CD14-positive monocyte (primary cell): ENCODE results near the gene HMCN2. TPM values are rescaled to one million over a fixed set of nuclear protein-coding genes. Genes with fewer than 3 reads are reported as not detected.

Experiments used
- DNase-seq, 3 donors: peaks; one replicate each; pipeline ENCODE4 v3.0.0-alpha.2; 2011 to 2022
- H2AFZ ChIP-seq: 2 replicates; pipeline ENCODE4 v1.6.0; 2012; ENCODE audit warnings: mild to moderate bottlenecking, low read depth, low read length, inconsistent platforms; ENCODE audit not compliant: insufficient read depth, poor library complexity, severe bottlenecking
- H3K27ac ChIP-seq, 2 donors: 1 replicate in 1 of 2; 2 replicates in 1 of 2; pipeline ENCODE4 v1.5.1; 2012 to 2013; ENCODE audit warnings: low read length in 2 of 2, control low read depth in 1 of 2, inconsistent platforms in 1 of 2, low read depth in 1 of 2, mild to moderate bottlenecking in 1 of 2
- H3K27me3 ChIP-seq, 2 donors: one replicate each; pipeline versions ENCODE4 v1.6.0 to v1.6.1; 2011 to 2013; ENCODE audit warnings: low read length in 2 of 2; ENCODE audit not compliant: control insufficient read depth in 2 of 2, insufficient read depth in 2 of 2
- H3K36me3 ChIP-seq, 2 donors: replicated peaks in 1 of 2; 1 replicate in 1 of 2; 2 replicates in 1 of 2; pipeline versions ENCODE4 v1.5.1 to v1.6.1; 2012 to 2013; ENCODE audit warnings: low read length in 2 of 2, control low read depth in 1 of 2, inconsistent platforms in 1 of 2, mild to moderate bottlenecking in 1 of 2; ENCODE audit not compliant: insufficient read depth in 2 of 2, control insufficient read depth in 1 of 2
- H3K4me1 ChIP-seq, 2 donors: 1 replicate in 1 of 2; 2 replicates in 1 of 2; pipeline versions ENCODE4 v1.5.1 to v1.6.1; 2012 to 2013; ENCODE audit warnings: low read length in 2 of 2, control low read depth in 1 of 2, inconsistent platforms in 1 of 2, mild to moderate bottlenecking in 1 of 2, moderate library complexity in 1 of 2; ENCODE audit not compliant: insufficient read depth in 2 of 2, control insufficient read depth in 1 of 2
- H3K4me2 ChIP-seq: replicated peaks from 2 replicates; pipeline ENCODE3; 2012; ENCODE audit warnings: low read length, moderate library complexity, mild to moderate bottlenecking; ENCODE audit not compliant: poor library complexity, severe bottlenecking; ENCODE audit errors: extremely low read depth
- H3K4me3 ChIP-seq, 3 experiments: fragments of 200-600 bp in 1 of 3; sonication (generic) in 1 of 3; replicated peaks in 1 of 3; 1 replicate in 2 of 3; 2 replicates in 1 of 3; pipeline ENCODE4 v1.5.1; 2011 to 2013; ENCODE audit warnings: low read length in 3 of 3, mild to moderate bottlenecking in 3 of 3, control low read depth in 2 of 3, low read depth in 2 of 3, inconsistent platforms in 1 of 3, moderate library complexity in 1 of 3
- H3K79me2 ChIP-seq: 2 replicates; pipeline ENCODE4 v1.6.0; 2012; ENCODE audit warnings: mild to moderate bottlenecking, control low read depth, inconsistent platforms, low read length, moderate library complexity; ENCODE audit not compliant: insufficient read depth
- H3K9ac ChIP-seq: 2 replicates; pipeline ENCODE4 v1.6.0; 2017; ENCODE audit warnings: low read length, mild to moderate bottlenecking; ENCODE audit not compliant: insufficient read depth, poor library complexity, severe bottlenecking
- H3K9me3 ChIP-seq, 2 donors: replicated peaks in 1 of 2; 1 replicate in 1 of 2; 2 replicates in 1 of 2; pipeline versions ENCODE4 v1.5.1 to v1.6.1; 2012 to 2013; ENCODE audit warnings: low read length in 2 of 2, control low read depth in 1 of 2; ENCODE audit not compliant: control insufficient read depth in 1 of 2, insufficient read depth in 1 of 2
- H4K20me1 ChIP-seq: 2 replicates; pipeline ENCODE4 v1.6.0; 2012; ENCODE audit warnings: mild to moderate bottlenecking, low read length, control low read depth, moderate library complexity; ENCODE audit not compliant: insufficient read depth
- H3K27ac Mint-ChIP-seq, 7 donors: one replicate each; pipeline ENCODE4 v1.8.0; 2020; ENCODE audit warnings: mild to moderate bottlenecking in 7 of 7, mixed read lengths in 7 of 7, moderate library complexity in 6 of 7, inconsistent platforms in 2 of 7
- H3K27me3 Mint-ChIP-seq, 3 donors: one replicate each; pipeline ENCODE4 v1.8.0; 2021 to 2022; ENCODE audit warnings: low read depth in 3 of 3, mild to moderate bottlenecking in 3 of 3, mixed read lengths in 3 of 3, moderate library complexity in 3 of 3, inconsistent platforms in 1 of 3
- H3K36me3 Mint-ChIP-seq, 2 donors: one replicate each; pipeline ENCODE4 v1.8.0; 2020; ENCODE audit warnings: mixed read lengths in 2 of 2, inconsistent platforms in 1 of 2, mild to moderate bottlenecking in 1 of 2
- H3K4me1 Mint-ChIP-seq: one replicate; pipeline ENCODE4 v1.8.0; 2020; ENCODE audit warnings: mild to moderate bottlenecking, mixed read lengths
- H3K4me3 Mint-ChIP-seq, 2 donors: one replicate each; pipeline ENCODE4 v1.8.0; 2020; ENCODE audit warnings: mild to moderate bottlenecking in 2 of 2, mixed read lengths in 2 of 2, moderate library complexity in 1 of 2
- H3K9me3 Mint-ChIP-seq, 7 donors: one replicate each; pipeline ENCODE4 v1.8.0; 2020 to 2022; ENCODE audit warnings: mixed read lengths in 7 of 7, mild to moderate bottlenecking in 6 of 7, moderate library complexity in 6 of 7, inconsistent platforms in 2 of 7
- WGBS: methylation state at CpG from one replicate; pipeline ENCODE4 v1.1.5; 2013; ENCODE audit warnings: missing lambda C conversion rate; ENCODE audit not compliant: insufficient coverage; 5-methylcytosine and 5-hydroxymethylcytosine counted together
- intact Hi-C, 2 donors: fragments of 100-400 bp; cut with micrococcal nuclease; formaldehyde crosslinking; loops; one replicate each; pipeline versions ENCODE4 v1.15.0 to v1.15.1; 2023
- polyA plus RNA-seq, 3 donors: library from polyadenylated mRNA; depleted of rRNA in 1 of 3; unstranded in 2 of 3; stranded (reverse) in 1 of 3; fragments of 300-500 nt in 2 of 3; fragments of >200 nt in 1 of 3; fragmentation: Illumina TruSeq in 2 of 3; gene quantifications; 1 replicate in 2 of 3; 2 replicates in 1 of 3; pipeline ENCODE4 v1.2.3, GENCODE V29; 2012 to 2021
- TF ChIP-seq, protein P1 (sequence below): fragments of 200-600 bp; IDR thresholded peaks from one replicate; pipeline ENCODE4 v1.8.0; 2022; ENCODE audit warnings: antibody characterized with exemption, mild to moderate bottlenecking

Gene HMCN2
- polyA plus RNA-seq, 3 donors = not detected

DNA sequence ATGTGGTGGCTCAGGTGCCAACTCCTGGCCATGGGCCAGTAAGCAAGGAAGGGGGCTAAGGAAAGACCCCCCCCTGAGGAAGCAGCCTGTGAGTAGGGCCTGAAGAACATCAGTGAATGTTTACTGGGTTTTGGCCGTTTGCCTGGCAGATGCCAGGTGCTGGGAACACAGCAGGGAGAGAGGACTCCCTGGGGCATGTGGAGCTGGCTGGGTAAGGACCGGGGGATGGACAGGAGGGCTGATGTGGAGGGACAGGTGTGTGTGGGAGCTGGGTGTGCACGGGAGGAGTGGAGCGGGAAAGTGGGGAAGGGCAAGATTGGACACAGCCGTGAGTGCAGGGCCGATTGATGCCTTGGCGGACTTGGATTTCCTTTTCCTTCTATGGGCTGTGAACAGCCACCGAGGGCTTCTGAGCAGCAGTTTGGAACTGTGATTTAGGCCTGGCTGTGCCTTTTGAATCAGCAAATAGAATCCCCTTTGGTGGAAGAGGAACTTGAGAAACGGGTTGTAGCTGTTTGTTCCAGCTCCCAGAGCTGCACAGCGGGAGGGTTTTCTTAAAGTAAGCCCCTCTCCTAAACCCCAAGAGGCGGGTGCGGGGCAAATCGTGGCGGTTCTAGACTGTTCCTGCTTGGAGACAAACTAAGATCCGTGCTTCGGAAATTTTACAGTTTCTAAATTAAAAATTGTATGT is 3.1 kb downstream of the HMCN2 start:
- H3K9me3 Mint-ChIP-seq = peaks cover 0 to 13% (median 7%) of the 10 kb centered on the region in 7 donors
- intact Hi-C loops = no loop called here
- Histone ChIP-seq H3K27me3 (peaks cover 21 to 42% of the 10 kb centered on the region in 2 donors), H3K4me1 (peaks cover 15 to 21% of the 10 kb centered on the region in 2 donors), H3K4me2 (peak overlapping the region; percentile 63), H3K27ac (peak overlapping the region; percentile 62 to 73), H3K36me3 (no peaks in the 10 kb centered on the region), H3K9ac (peak overlapping the region; percentile 19), H4K20me1 (no peaks in the 10 kb centered on the region), H3K79me2 (no peaks in the 10 kb centered on the region), H2AFZ (peak overlapping the region; percentile 76), H3K4me3 (peak overlapping the region in 2 of 3 experiments; percentile 27 to 53), H3K9me3 (peaks cover 0 to 18% of the 10 kb centered on the region in 2 donors)
- H3K27ac Mint-ChIP-seq = peak overlapping the region; percentile 77 to 90 (median 86)
- WGBS = 34% methylated on average over 8 of the region's 16 CpGs
- H3K4me1 Mint-ChIP-seq = peaks cover 26% of the 10 kb centered on the region
- peaks cover 42 to 66% (median 49%) of the 10 kb centered on the region in 3 donors for H3K27me3 Mint-ChIP-seq
- H3K4me3 Mint-ChIP-seq = peak overlapping the region; percentile 74 to 88
- peaks cover 0 to 6% of the 10 kb centered on the region in 2 donors for H3K36me3 Mint-ChIP-seq
- DNase-seq = peak; percentile 30 to 54 (median 31)
- TF ChIP-seq, protein P1, sequence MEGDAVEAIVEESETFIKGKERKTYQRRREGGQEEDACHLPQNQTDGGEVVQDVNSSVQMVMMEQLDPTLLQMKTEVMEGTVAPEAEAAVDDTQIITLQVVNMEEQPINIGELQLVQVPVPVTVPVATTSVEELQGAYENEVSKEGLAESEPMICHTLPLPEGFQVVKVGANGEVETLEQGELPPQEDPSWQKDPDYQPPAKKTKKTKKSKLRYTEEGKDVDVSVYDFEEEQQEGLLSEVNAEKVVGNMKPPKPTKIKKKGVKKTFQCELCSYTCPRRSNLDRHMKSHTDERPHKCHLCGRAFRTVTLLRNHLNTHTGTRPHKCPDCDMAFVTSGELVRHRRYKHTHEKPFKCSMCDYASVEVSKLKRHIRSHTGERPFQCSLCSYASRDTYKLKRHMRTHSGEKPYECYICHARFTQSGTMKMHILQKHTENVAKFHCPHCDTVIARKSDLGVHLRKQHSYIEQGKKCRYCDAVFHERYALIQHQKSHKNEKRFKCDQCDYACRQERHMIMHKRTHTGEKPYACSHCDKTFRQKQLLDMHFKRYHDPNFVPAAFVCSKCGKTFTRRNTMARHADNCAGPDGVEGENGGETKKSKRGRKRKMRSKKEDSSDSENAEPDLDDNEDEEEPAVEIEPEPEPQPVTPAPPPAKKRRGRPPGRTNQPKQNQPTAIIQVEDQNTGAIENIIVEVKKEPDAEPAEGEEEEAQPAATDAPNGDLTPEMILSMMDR = no peak

DNA sequence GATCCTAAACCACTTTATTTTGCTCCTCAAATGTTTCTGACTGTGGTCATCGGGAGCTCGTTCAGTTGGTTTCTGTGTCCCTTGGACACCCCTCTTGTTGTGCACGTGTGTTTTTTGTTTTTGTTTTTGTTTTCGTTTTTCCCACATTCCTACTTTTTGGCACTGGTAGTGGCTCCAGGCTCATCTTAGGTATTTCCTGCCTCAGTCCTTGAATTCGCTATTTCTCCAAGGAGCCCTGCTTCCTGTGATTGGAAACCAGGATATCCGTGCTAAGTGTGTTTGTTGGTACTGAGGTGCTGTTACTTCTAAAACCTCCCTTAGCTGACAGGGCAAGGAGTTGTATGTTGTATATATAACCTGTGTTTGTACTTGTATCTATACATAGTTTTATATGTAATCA is 5.9 kb downstream of the HMCN2 start:
- Mint-ChIP-seq H3K4me1 (peaks cover 24% of the 10 kb centered on the region), H3K4me3 (peak overlapping the region in 1 of 2 donors; percentile 2), H3K9me3 (peaks cover 0 to 7% (median 2%) of the 10 kb centered on the region in 7 donors), H3K27me3 (peaks cover 24 to 48% (median 34%) of the 10 kb centered on the region in 3 donors), H3K36me3 (peaks cover 0 to 4% of the 10 kb centered on the region in 2 donors), H3K27ac (peak overlapping the region in 1 of 7 donors; percentile 33)
- no peak for DNase-seq
- H3K79me2 ChIP-seq = no peaks in the 10 kb centered on the region
- TF ChIP-seq, protein P1 = no peak
- no peaks in the 10 kb centered on the region for H4K20me1 ChIP-seq
- H2AFZ ChIP-seq = no peak overlapping the region
- H3K4me1 ChIP-seq = peaks cover 15 to 21% of the 10 kb centered on the region in 2 donors
- peaks cover 0 to under 1% of the 10 kb centered on the region in 2 donors for H3K9me3 ChIP-seq
- H3K4me2 ChIP-seq = no peak overlapping the region
- WGBS = no CpG with 5 or more reads among the region's 6 CpGs
- intact Hi-C loops = no loop called here
- peaks cover 0 to 16% of the 10 kb centered on the region in 2 donors for H3K27me3 ChIP-seq
- H3K4me3 ChIP-seq = no peak overlapping the region
- H3K9ac ChIP-seq = no peak overlapping the region
- no peaks in the 10 kb centered on the region for H3K36me3 ChIP-seq
- no peak overlapping the region for H3K27ac ChIP-seq
